A673 (cell line): ENCODE measurements around the gene HSD17B4.

Experiments
- CTCF ChIP-seq: fragments of 300-800, 200-600 bp; sonication (generic); conservative IDR thresholded peaks from 2 replicates; pipeline ENCODE4 v1.5.1; 2017; ENCODE audit warnings: low read depth, mild to moderate bottlenecking, antibody characterized with exemption, low read length, moderate library complexity, mixed read lengths
- EZH2 ChIP-seq: fragments of 200-600 bp; sonication (generic); IDR thresholded peaks from 2 replicates; pipeline ENCODE4 v1.6.1; 2017; ENCODE audit warnings: borderline replicate concordance, low read depth, mild to moderate bottlenecking, mixed read lengths, antibody characterized with exemption, low read length; ENCODE audit not compliant: poor library complexity, severe bottlenecking

DNA sequence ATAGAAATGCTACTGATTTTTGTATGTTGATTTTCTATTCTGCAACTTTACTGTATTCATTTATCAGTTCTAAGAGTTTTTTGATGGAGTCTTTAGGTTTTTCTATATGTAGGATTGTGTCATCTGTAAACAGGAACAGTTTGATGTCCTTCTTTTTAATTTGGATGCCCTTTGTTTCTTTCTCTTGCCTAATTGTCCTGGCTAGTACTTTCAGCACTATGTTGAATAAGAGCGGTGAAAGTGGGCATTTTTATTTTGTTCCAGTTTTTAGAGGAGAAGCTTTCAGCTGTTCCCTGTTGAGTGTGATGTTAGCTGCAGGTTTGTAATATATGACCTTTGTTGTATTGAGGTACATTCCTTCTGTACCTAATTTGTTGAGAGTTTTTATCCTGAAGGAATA is 13.3 kb downstream of the HSD17B4 start:
- TF ChIP-seq CTCF (no peak), EZH2 (no peak)
